ENCODE data around the gene KLHDC3.

DNA sequence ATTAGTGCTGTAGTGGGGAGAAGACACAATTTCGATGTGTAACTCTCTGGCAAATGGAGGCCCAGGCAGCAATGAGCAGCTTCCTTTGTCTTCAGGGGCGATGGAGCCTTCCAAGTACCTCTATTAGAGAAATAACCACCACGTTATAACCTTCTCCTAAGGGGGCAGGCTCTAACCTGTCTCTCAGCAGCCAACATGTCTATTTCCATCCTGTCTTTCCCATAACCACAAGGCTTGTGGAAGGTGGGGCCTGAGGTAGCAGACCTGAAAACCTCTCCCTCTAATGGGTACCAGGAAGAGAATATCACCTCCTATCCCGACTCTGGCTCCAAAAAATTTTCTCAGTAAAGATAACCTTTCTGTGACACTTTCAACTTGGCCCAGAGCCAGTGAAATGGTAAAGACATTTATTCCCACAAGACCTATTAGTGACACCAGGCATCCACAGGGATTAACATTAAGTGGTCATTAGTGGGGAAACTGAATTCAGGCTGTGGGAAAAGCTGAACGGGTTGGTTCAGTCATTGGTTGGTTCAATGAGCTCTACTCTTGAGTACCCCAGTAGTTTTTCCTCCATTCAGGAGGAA is 39.0 kb upstream of the KLHDC3 start:
- TF ChIP-seq, protein P1, sequence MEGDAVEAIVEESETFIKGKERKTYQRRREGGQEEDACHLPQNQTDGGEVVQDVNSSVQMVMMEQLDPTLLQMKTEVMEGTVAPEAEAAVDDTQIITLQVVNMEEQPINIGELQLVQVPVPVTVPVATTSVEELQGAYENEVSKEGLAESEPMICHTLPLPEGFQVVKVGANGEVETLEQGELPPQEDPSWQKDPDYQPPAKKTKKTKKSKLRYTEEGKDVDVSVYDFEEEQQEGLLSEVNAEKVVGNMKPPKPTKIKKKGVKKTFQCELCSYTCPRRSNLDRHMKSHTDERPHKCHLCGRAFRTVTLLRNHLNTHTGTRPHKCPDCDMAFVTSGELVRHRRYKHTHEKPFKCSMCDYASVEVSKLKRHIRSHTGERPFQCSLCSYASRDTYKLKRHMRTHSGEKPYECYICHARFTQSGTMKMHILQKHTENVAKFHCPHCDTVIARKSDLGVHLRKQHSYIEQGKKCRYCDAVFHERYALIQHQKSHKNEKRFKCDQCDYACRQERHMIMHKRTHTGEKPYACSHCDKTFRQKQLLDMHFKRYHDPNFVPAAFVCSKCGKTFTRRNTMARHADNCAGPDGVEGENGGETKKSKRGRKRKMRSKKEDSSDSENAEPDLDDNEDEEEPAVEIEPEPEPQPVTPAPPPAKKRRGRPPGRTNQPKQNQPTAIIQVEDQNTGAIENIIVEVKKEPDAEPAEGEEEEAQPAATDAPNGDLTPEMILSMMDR (IDR thresholded peaks at IDR 0.05), result no peak
- TF ChIP-seq EZH2 (IDR thresholded peaks at IDR 0.05; ENCODE audit: borderline replicate concordance, insufficient read depth, low read depth, low read length, poor library complexity, severe bottlenecking), result no peak
